ENCODE measurements around the gene KRT84.

DNA sequence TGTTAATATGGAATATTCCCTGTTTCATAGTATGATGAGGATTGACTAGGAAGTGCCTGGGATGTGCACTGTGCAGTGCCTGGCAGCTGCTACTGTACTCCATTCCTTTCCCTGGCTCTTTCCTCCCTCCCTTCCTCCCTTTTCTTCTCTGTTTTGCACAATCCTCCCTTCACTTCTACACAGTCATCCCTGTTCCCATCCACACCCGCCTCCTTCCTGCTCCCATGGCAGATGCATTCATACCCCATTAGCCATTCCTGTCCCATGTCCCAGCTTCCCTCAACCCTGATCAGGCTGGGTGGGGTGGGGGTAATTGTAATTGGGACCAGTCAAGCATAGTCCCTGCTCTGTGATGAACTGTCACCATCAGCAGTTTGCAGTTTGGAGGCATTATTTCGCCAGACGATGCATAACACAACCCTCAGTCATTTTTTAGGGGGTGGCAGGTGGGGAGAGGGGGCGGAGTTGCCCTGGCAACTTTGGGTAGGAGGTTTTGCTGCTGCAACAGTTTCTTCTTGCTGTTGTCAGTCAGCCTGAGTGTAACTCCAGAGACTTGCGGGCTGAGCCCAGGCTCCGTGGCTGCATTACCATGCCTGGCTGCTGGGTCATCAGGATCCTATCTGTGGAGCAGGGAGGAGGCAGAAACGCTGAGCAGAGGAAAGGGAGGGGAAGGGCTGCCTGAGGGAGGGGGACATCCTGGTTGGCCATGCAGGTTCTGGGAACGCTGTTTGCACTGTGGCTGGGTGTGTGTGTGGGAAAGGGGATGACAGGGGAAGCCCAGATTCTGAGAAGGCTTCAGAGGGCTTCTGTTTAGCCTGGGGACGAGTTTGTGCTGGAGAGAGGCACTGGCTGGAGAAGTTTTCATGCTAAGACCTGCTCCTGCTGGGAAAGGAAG is 4.1 kb upstream of the KRT84 start:
- TF ChIP-seq, protein P1, sequence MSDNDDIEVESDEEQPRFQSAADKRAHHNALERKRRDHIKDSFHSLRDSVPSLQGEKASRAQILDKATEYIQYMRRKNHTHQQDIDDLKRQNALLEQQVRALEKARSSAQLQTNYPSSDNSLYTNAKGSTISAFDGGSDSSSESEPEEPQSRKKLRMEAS (CRISPR knock-in tag; IDR thresholded peaks at IDR 0.05): no peak
- no peak for TF ChIP-seq NR2C2 (CRISPR knock-in tag; IDR thresholded peaks at IDR 0.05)
- no peak for TF ChIP-seq NR1H2 (CRISPR knock-in tag; IDR thresholded peaks at IDR 0.05)
- TF ChIP-seq TEAD4 (CRISPR knock-in tag; IDR thresholded peaks at IDR 0.05): no peak
- TF ChIP-seq, protein P2, sequence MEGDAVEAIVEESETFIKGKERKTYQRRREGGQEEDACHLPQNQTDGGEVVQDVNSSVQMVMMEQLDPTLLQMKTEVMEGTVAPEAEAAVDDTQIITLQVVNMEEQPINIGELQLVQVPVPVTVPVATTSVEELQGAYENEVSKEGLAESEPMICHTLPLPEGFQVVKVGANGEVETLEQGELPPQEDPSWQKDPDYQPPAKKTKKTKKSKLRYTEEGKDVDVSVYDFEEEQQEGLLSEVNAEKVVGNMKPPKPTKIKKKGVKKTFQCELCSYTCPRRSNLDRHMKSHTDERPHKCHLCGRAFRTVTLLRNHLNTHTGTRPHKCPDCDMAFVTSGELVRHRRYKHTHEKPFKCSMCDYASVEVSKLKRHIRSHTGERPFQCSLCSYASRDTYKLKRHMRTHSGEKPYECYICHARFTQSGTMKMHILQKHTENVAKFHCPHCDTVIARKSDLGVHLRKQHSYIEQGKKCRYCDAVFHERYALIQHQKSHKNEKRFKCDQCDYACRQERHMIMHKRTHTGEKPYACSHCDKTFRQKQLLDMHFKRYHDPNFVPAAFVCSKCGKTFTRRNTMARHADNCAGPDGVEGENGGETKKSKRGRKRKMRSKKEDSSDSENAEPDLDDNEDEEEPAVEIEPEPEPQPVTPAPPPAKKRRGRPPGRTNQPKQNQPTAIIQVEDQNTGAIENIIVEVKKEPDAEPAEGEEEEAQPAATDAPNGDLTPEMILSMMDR (IDR thresholded peaks at IDR 0.05): no peak
- no peak for TF ChIP-seq ZBTB21 (CRISPR knock-in tag; IDR thresholded peaks at IDR 0.05; ENCODE audit: borderline replicate concordance)
- TF ChIP-seq, protein P3, sequence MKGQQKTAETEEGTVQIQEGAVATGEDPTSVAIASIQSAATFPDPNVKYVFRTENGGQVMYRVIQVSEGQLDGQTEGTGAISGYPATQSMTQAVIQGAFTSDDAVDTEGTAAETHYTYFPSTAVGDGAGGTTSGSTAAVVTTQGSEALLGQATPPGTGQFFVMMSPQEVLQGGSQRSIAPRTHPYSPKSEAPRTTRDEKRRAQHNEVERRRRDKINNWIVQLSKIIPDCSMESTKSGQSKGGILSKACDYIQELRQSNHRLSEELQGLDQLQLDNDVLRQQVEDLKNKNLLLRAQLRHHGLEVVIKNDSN (CRISPR knock-in tag; IDR thresholded peaks at IDR 0.05): no peak
- TF ChIP-seq RELA (CRISPR knock-in tag; IDR thresholded peaks at IDR 0.05; ENCODE audit: borderline replicate concordance): no peak

Data from WTC11 (cell line).